Stimulated activated CD4-positive, alpha-beta T cell treated with anti-CD3 and anti-CD28 coated beads, Interleukin-4, amount 100 ng/mL, for 1 hour (primary cell): ENCODE measurements around the gene PIAS3.
A peak's percentile ranks its signal among the peaks of the same experiment; 100 is the strongest.

Experiments
- DNase-seq: peaks from one replicate; pipeline ENCODE4 v3.0.0-alpha.2; 2020

PIAS3 gene

DNA sequence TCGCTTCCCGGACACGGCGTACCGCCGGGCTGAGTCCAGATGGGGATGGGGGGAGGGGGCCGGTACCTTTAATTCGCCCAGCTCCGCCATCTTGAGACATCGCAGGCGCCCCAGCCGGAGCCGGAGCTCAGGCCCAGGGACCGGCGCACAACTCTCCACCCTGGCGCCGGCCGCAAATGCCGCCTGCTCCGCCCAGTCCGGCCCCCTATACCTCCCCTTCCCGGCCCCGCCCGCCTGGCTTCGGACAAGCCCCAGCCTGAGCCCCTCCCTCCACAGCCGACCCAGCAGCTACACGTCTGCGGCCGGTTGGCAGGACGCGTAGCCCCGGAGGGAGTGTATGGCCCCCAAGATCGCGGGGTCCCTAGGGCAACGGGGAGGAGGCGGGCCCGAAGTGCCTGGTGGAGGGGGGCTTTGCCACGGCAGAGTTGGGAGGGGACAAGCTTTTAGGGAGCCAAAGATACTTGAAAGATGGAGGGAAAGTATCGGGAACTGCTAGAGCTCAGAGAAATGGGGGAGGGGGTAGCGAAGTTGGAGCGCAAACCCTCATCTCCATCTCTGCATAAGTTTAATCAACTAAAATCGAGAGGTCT is at the start of gene PIAS3:
Gene PIAS3 (minus strand): TSS at position 181 of the 590 bp plus-strand sequence. CDS start 91 bp downstream, at position 90.
- peak; percentile 83 for DNase-seq

DNA sequence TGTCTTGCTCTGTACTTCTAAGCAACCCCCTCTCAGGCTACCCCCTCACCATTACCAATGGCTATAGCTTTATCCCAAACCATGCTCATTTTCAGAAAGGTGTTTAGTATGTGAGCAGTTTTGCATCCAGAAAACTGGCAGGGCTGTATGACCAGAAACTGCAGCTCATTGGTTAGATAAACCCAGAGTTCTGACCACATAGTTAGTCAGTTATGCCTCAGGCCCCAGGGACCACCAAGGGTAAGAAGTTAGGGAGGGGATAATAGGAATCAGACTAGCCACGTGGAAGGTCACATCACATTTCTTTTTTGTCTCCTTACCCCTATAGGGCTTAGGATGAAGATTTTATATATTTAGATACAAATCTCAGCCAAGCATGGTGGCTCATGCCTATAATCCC is 49.8 kb upstream of the PIAS3 start:
- no peak for DNase-seq

- DNase-seq = no peak
Measured at GRCh38 chr1:145906954-145907753, 48.3 kb upstream of the PIAS3 start.

DNA sequence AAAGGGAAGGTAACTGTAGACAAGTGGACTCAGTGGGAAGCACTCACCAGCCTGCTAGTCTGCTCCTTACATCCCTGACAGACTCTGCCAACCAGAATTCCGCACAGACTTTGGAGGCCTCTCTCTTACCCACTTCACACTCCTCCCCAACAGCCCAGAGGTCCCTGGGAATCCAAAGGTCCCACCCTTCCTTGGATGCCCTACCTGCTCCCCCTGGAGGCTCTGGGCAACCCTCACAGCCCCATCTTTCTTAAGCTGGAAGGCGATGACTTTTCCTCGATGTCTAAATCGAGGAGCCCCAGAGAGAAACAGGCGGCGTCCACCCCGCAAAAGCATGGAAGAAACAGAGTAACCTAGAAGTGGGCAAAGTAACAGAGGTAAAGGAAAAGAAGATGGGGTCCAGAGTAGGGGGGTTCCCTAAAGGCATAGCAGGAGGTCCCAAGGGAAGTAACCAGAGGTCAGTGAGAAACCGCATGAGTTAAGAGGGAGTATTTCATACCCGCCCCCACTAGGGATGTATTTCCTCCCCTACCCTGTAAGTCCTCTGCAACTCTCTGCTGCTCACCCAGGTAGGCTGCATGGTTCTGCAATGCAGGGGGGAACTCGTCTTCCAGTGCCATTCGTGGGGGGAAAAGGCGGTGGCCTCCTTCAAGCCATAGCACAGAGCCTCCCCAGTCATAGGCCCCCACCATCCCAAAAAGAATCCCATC is 42.6 kb upstream of the PIAS3 start:
- DNase-seq = no peak

GRCh38 chr1:145898756-145899155 is 39.9 kb upstream of the PIAS3 start:
- DNase-seq = no peak

GRCh38 chr1:145897969-145898368 is 39.1 kb upstream of the PIAS3 start:
- no peak for DNase-seq

- no peak for DNase-seq
Measured at GRCh38 chr1:145895471-145895870, 36.6 kb upstream of the PIAS3 start.

DNA sequence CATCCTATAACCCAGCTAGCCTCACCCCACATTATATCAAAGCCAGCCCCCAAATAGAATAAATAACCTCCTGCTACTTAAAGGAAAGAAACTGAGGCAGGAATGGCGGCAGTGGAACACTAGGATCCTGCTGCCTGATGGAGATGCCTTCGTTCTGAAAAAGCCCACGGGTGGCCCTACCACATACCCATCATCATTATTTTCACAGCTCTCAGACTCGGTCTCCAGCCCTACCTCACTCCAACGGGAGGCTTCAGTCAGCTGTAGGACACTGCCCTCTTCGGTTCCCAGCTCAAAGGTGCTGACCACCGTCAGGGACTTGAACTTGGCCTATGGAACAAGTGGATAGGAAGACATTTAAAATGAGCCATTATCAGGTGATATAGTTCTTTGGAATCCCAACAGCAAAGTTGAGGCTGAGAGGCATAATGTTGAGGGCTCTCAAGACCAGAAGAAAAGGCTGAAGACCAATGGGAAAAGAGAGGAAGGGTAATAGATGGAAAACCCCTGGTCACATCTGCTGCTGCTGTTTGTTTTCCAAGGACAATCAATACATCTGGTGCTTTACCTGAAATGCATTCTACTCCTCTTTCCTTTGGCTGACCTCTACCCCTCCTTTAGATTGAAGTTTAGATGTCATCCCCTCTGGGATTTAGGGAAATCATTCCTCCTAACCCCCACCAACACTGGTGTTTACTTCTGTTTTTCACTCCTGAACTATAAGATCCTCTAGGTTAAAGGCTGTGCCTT is 34.6 kb upstream of the PIAS3 start:
- no peak for DNase-seq

GRCh38 chr1:145892486-145893087 is 33.7 kb upstream of the PIAS3 start:
- DNase-seq = no peak

GRCh38 chr1:145891587-145892485 is 33.0 kb upstream of the PIAS3 start:
- DNase-seq = peak; percentile 56

DNA sequence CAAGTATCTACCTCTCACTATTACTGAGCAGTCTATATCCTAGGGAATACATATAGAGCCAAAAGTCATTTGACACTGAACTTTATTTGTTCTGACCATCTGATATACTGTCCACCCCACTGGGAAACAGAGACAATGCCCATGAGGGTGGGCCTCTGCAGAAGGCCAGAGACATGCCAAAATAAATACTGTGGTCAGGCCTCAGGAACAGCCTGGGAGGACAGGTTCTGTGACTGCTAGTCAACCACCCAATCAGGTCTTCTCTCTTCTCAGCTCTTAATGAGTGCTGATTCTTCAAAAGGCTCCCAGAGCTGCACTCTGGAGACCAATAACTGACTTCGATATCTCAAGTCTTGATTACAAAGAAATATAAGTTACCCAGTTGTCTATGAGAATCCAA is 32.3 kb upstream of the PIAS3 start:
- DNase-seq = no peak

GRCh38 chr1:145889722-145890121 is 30.8 kb upstream of the PIAS3 start:
- DNase-seq = no peak

- DNase-seq = no peak
Measured at GRCh38 chr1:145887631-145888030, 28.8 kb upstream of the PIAS3 start.

DNA sequence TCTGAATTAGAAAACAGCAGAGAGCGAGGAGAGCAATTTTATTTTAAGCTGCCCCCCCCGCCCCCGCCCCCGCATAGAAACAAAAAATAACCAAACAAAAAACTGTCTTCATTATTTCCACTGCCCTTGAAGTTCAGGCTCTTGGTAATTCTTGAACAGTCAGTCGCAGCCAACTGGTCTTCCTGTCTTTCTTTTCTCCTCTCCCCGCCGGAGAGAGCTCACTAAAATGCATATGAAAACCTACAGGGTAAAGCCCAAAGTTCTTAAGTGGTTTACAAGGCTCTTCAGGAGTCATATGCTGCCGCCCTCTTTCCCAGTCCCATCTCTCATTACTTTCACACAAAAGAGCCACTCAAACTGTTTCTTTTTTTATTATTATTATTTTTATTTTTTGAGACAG is 27.9 kb upstream of the PIAS3 start:
- DNase-seq = no peak

- no peak for DNase-seq
Measured at GRCh38 chr1:145886390-145886789, 27.5 kb upstream of the PIAS3 start.

GRCh38 chr1:145885738-145886287 is 26.9 kb upstream of the PIAS3 start, which contains the start of gene ANKRD35:
ANKRD35 (minus strand) TSS chr1:145885866; CDS start chr1:145885758, 108 bp downstream.
- DNase-seq = peak; percentile 90

DNA sequence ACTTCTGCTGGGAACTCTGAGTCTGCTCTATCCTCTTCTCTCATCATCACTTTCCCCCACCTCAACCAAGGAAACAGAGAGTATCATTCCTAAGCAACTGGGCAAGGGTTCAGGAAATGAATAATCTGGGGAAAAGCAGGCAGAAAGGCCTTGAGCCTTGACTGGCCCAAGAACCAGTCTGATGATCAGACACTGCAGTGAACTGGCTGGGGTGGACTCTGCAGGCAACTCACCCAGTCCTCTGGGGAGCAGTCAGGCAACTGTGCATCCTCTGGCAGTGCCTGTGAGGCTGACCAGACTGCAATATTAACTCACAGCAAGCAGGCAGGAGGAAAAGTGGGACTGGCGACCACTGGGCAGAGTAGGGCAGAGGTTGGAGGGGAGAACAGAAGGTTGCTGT is 25.8 kb upstream of the PIAS3 start:
- no peak for DNase-seq

DNA sequence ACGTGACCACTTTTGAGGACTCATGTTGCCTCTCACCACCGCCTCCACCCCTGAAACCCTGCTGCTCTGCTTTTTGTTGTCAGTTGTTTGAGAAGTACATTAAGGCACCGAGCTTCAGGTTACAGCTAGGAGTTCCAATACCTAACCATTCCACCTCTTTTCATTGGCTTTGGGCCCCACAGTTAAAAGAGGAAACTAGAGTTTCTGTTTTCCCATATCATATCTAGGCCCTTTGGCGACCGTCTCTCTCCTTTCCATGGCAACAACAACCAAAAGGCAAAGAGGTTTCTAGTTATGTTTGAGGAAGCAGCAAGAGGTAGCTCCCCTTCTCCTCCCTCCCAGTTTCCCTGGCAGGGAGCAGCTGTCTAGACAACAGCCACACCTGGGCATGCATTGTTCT is 20.9 kb upstream of the PIAS3 start:
- no peak for DNase-seq

- DNase-seq = no peak
Measured at GRCh38 chr1:145878724-145879123, 19.8 kb upstream of the PIAS3 start.

DNA sequence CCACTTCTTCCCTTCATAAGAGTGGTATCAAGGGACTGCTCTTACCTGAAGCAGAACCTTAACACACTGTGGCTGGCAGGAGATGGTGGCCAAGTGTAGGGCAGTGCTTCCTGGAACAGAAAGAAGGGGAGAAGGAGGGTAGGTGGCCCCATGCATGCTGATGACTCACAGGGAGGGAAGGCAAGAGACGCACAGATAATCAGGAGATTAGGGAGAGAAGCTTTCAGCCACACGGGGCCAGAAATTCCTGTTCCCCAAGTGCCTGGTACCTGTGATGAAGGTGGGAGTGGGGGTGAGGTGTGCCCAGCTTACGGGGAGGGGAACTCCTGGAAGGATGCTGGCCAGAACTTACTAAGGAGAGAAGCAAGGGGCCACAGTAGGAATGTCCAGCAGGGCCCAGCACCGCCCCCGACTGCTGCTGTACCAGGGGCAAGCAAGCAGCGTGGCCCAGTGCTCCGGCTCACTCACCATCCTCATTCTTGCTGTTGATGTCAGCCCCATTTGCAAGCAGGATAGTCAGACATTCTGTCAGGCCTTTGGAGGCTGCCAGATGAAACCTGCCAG is 19.1 kb upstream of the PIAS3 start:
- no peak for DNase-seq

DNA sequence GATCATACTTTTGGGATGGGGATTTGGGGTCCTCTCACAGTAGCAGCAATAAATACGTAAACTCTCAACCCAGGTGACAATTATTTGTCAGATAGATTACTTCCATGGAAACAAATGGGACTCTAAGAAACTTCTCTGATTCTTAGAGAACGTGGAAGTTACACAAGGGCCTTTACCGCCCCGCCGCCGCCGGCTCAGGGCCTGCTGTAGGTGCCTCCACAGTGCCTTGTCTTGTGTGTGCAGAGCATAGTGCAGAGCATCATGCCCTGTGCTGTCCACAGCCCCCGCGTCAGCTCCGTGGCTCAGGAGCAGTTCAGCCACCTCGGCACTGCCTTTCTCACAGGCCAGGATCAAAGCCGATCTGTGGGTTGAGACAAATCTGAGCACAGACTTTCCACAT is 15.8 kb upstream of the PIAS3 start:
- DNase-seq = no peak
